DND-41 (cell line): ENCODE measurements around the gene POLD1.
"Not testable (repeated sequence)": the region's sequence is repeated elsewhere in the genome, so short reads cannot be mapped to it uniquely, and the experiment has no call there.

Experiments used
- ATAC-seq: fragments of 200-7000 bp; cut with Tn5 transposase; 3 replicates; pipeline ENCODE4 v1.9.1; 2021; ENCODE audit warnings: low read depth; ENCODE audit not compliant: insufficient read depth
- DNase-seq: peaks from one replicate; pipeline ENCODE4 v3.0.0-alpha.2; 2020
- H2AFZ ChIP-seq: 2 replicates; pipeline ENCODE4 v1.6.0; 2012; ENCODE audit warnings: low read depth, low read length
- H3K27ac ChIP-seq: 2 replicates; pipeline ENCODE4 v1.5.1; 2012; ENCODE audit warnings: low read length, inconsistent platforms
- H3K27me3 ChIP-seq: fragments of 200-600 bp; sonication (generic); 2 replicates; pipeline ENCODE4 v1.6.0; 2012; ENCODE audit warnings: low read length, mild to moderate bottlenecking, inconsistent platforms; ENCODE audit not compliant: insufficient read depth, poor library complexity
- H3K36me3 ChIP-seq: 2 replicates; pipeline ENCODE4 v1.5.1; 2012; ENCODE audit warnings: low read length, inconsistent platforms; ENCODE audit not compliant: insufficient read depth
- H3K4me1 ChIP-seq: 2 replicates; pipeline ENCODE4 v1.5.1; 2012; ENCODE audit warnings: mild to moderate bottlenecking, low read length; ENCODE audit not compliant: insufficient read depth
- H3K4me2 ChIP-seq: 2 replicates; pipeline ENCODE4 v1.6.0; 2012; ENCODE audit warnings: mild to moderate bottlenecking, moderate library complexity, low read length, inconsistent platforms; ENCODE audit not compliant: insufficient read depth
- H3K4me3 ChIP-seq, 2 experiments: fragments of 200-600 bp in 1 of 2; shearing (Covaris generic) in 1 of 2; 2 replicates each; pipeline ENCODE4 v1.5.1; 2012 to 2016; ENCODE audit warnings: inconsistent platforms in 2 of 2, low read length in 2 of 2, mild to moderate bottlenecking in 2 of 2, low read depth in 1 of 2, moderate library complexity in 1 of 2
- H3K79me2 ChIP-seq: 2 replicates; pipeline ENCODE4 v1.6.0; 2012; ENCODE audit warnings: low read length, inconsistent platforms; ENCODE audit not compliant: insufficient read depth
- H3K9ac ChIP-seq: 2 replicates; pipeline ENCODE4 v1.6.0; 2012; ENCODE audit warnings: low read depth, mild to moderate bottlenecking, inconsistent platforms, low read length, moderate library complexity
- H3K9me3 ChIP-seq: 2 replicates; pipeline ENCODE4 v1.5.1; 2012; ENCODE audit warnings: low read length, moderate library complexity, mild to moderate bottlenecking, inconsistent platforms; ENCODE audit not compliant: insufficient read depth, severe bottlenecking
- H4K20me1 ChIP-seq: 2 replicates; pipeline ENCODE4 v1.6.0; 2012; ENCODE audit warnings: low read length; ENCODE audit not compliant: insufficient read depth
- EZH2 ChIP-seq: IDR thresholded peaks from 3 replicates; pipeline ENCODE4 v1.6.1; 2012; ENCODE audit warnings: borderline replicate concordance, low read depth, mild to moderate bottlenecking, moderate library complexity, low read length, inconsistent platforms; ENCODE audit not compliant: severe bottlenecking
- TF ChIP-seq, protein P1 (sequence below): IDR thresholded peaks from 2 replicates; pipeline ENCODE4 v1.5.1; 2012; ENCODE audit warnings: borderline replicate concordance, low read length, moderate library complexity, mild to moderate bottlenecking; ENCODE audit not compliant: poor library complexity, severe bottlenecking; ENCODE audit errors: extremely low read depth

Gene POLD1

GRCh38 chr19:50352242-50352641 lies 31.9 kb upstream of the POLD1 start:
- H3K4me2 ChIP-seq, result no peak overlapping the region
- H3K36me3 ChIP-seq, result no peaks in the 10 kb centered on the region
- H3K4me3 ChIP-seq, result no peak overlapping the region
- DNase-seq (no peak), ATAC-seq (no peak)
- H3K79me2 ChIP-seq, result no peaks in the 10 kb centered on the region
- no peaks in the 10 kb centered on the region for H3K27me3 ChIP-seq
- TF ChIP-seq, protein P1, sequence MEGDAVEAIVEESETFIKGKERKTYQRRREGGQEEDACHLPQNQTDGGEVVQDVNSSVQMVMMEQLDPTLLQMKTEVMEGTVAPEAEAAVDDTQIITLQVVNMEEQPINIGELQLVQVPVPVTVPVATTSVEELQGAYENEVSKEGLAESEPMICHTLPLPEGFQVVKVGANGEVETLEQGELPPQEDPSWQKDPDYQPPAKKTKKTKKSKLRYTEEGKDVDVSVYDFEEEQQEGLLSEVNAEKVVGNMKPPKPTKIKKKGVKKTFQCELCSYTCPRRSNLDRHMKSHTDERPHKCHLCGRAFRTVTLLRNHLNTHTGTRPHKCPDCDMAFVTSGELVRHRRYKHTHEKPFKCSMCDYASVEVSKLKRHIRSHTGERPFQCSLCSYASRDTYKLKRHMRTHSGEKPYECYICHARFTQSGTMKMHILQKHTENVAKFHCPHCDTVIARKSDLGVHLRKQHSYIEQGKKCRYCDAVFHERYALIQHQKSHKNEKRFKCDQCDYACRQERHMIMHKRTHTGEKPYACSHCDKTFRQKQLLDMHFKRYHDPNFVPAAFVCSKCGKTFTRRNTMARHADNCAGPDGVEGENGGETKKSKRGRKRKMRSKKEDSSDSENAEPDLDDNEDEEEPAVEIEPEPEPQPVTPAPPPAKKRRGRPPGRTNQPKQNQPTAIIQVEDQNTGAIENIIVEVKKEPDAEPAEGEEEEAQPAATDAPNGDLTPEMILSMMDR, result no peak
- no peaks in the 10 kb centered on the region for H4K20me1 ChIP-seq
- H3K9me3 ChIP-seq, result no peaks in the 10 kb centered on the region
- H3K9ac ChIP-seq, result no peak overlapping the region
- H3K4me1 ChIP-seq, result peaks cover 4% of the 10 kb centered on the region
- H2AFZ ChIP-seq, result no peak overlapping the region
- no peak overlapping the region for H3K27ac ChIP-seq

- not testable (repeated sequence) for H3K36me3 ChIP-seq, H3K27ac ChIP-seq, ATAC-seq, DNase-seq, H2AFZ ChIP-seq, H3K9ac ChIP-seq, H3K27me3 ChIP-seq, H4K20me1 ChIP-seq, H3K4me2 ChIP-seq, H3K9me3 ChIP-seq, H3K79me2 ChIP-seq, H3K4me3 ChIP-seq
- H3K4me1 ChIP-seq, result peaks cover 10% of the 10 kb centered on the region
Measured at GRCh38 chr19:50353487-50353880, 30.7 kb upstream of the POLD1 start.

GRCh38 chr19:50356691-50357177 lies 27.4 kb upstream of the POLD1 start:
- no peak overlapping the region for H3K27ac ChIP-seq

GRCh38 chr19:50357178-50358100 lies 26.7 kb upstream of the POLD1 start:
- Histone ChIP-seq H3K36me3 (no peaks in the 10 kb centered on the region), H3K4me2 (peak overlapping the region; percentile 67), H3K4me1 (peaks cover 10% of the 10 kb centered on the region), H3K9ac (peak overlapping the region; percentile 48), H3K27me3 (no peaks in the 10 kb centered on the region), H3K79me2 (no peaks in the 10 kb centered on the region), H2AFZ (peak overlapping the region; percentile 92), H3K27ac (peak overlapping the region; percentile 27; the same call in 1 of the 2 replicates), H3K4me3 (peak overlapping the region in 1 of 2 experiments; percentile 52; a peak in 2 of 4 replicates), H4K20me1 (no peaks in the 10 kb centered on the region), H3K9me3 (no peaks in the 10 kb centered on the region)
- peak; percentile 87 for ATAC-seq
- DNase-seq, result peak; percentile 80
- TF ChIP-seq, protein P1, result peak; percentile 93
- TF ChIP-seq EZH2, result no peak

More at GRCh38 chr19:50356691-50357177, 27.4 kb upstream of the POLD1 start:
- DNase-seq (no peak), ATAC-seq (no peak)
- Histone ChIP-seq H2AFZ (no peak overlapping the region), H3K4me3 (no peak overlapping the region), H3K9me3 (no peaks in the 10 kb centered on the region), H3K4me1 (peaks cover 10% of the 10 kb centered on the region), H3K4me2 (peak overlapping the region; percentile 67), H3K27me3 (no peaks in the 10 kb centered on the region), H3K79me2 (no peaks in the 10 kb centered on the region), H3K36me3 (no peaks in the 10 kb centered on the region), H3K9ac (no peak overlapping the region), H4K20me1 (no peaks in the 10 kb centered on the region)
- TF ChIP-seq, protein P1, result no peak
- no peak for TF ChIP-seq EZH2
